Liver (tissue), 3 donors: Measurements from ENCODE around the gene AGTRAP.

Experiments used
- EGR1 ChIP-seq, 2 donors: IDR thresholded peaks; 2 replicates each; pipeline ENCODE4 v1.6.1; 2016 to 2018; ENCODE audit warnings: antibody characterized with exemption in 2 of 2, low read depth in 2 of 2
- HNF4A ChIP-seq, 2 donors: conservative IDR thresholded peaks; 2 replicates each; pipeline ENCODE4 v1.6.1; 2016; ENCODE audit warnings: antibody characterized with exemption in 2 of 2, mild to moderate bottlenecking in 2 of 2
- JUND ChIP-seq, 2 donors: IDR thresholded peaks; 2 replicates each; pipeline ENCODE4 v1.6.1; 2016; ENCODE audit warnings: antibody characterized with exemption in 2 of 2
- RAD21 ChIP-seq, 2 donors: IDR thresholded peaks; 2 replicates each; pipeline ENCODE4 v1.6.1; 2016; ENCODE audit warnings: antibody characterized with exemption in 2 of 2, mild to moderate bottlenecking in 2 of 2
- RXRA ChIP-seq, 2 donors: IDR thresholded peaks; 2 replicates each; pipeline ENCODE4 v1.6.1; 2017 to 2018; ENCODE audit warnings: antibody characterized with exemption in 2 of 2, mild to moderate bottlenecking in 1 of 2
- SP1 ChIP-seq: IDR thresholded peaks from 2 replicates; pipeline ENCODE4 v1.6.1; 2018; ENCODE audit warnings: antibody characterized with exemption, mild to moderate bottlenecking
- YY1 ChIP-seq: IDR thresholded peaks from 2 replicates; pipeline ENCODE4 v1.6.1; 2016; ENCODE audit warnings: antibody characterized with exemption, mild to moderate bottlenecking
- TF ChIP-seq, protein P1 (sequence below): fragments of 150-350 bp; IDR thresholded peaks from 2 replicates; pipeline ENCODE4 v1.5.1; 2017; ENCODE audit warnings: improper control_type of control experiment, low read depth, low read length; ENCODE audit not compliant: missing input control
- TF ChIP-seq, protein P2 (sequence below): IDR thresholded peaks from 2 replicates; pipeline ENCODE4 v1.6.1; 2016; ENCODE audit warnings: antibody characterized with exemption
- TF ChIP-seq, protein P3 (sequence below): IDR thresholded peaks from 2 replicates; pipeline ENCODE4 v1.6.1; 2016; ENCODE audit warnings: antibody characterized with exemption
- TF ChIP-seq, protein P4 (sequence below): IDR thresholded peaks from 2 replicates; pipeline ENCODE4 v1.6.1; 2016; ENCODE audit warnings: antibody characterized with exemption, mild to moderate bottlenecking
- donor health status: healthy.
- donor health status: healthy.

DNA sequence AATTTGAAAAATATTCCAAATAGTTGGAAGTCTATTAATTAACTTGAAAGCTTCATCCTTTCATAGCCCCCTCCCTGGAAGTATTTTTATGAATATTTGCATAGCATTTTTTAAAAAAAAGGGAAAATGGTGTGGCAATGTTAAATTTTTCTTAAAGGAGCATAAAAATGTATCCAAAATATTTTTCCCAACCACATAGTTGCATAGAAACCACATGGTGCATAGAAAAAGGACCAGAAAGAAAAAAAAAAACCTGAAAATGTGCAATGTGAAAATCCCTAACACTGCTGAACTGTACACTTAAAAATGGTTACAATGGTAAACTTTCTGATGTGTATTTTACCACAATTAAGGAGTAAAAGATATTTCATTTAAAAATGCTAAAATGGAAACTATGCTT lies 34.1 kb downstream of the AGTRAP start:
- TF ChIP-seq YY1 = no peak
- TF ChIP-seq, protein P1, sequence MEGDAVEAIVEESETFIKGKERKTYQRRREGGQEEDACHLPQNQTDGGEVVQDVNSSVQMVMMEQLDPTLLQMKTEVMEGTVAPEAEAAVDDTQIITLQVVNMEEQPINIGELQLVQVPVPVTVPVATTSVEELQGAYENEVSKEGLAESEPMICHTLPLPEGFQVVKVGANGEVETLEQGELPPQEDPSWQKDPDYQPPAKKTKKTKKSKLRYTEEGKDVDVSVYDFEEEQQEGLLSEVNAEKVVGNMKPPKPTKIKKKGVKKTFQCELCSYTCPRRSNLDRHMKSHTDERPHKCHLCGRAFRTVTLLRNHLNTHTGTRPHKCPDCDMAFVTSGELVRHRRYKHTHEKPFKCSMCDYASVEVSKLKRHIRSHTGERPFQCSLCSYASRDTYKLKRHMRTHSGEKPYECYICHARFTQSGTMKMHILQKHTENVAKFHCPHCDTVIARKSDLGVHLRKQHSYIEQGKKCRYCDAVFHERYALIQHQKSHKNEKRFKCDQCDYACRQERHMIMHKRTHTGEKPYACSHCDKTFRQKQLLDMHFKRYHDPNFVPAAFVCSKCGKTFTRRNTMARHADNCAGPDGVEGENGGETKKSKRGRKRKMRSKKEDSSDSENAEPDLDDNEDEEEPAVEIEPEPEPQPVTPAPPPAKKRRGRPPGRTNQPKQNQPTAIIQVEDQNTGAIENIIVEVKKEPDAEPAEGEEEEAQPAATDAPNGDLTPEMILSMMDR = no peak
- TF ChIP-seq HNF4A (conservative IDR thresholded peaks at IDR 0.05) = no peak
- TF ChIP-seq RXRA (IDR thresholded peaks at IDR 0.05) = no peak
- TF ChIP-seq, protein P2, sequence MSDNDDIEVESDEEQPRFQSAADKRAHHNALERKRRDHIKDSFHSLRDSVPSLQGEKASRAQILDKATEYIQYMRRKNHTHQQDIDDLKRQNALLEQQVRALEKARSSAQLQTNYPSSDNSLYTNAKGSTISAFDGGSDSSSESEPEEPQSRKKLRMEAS = no peak
- TF ChIP-seq, protein P3, sequence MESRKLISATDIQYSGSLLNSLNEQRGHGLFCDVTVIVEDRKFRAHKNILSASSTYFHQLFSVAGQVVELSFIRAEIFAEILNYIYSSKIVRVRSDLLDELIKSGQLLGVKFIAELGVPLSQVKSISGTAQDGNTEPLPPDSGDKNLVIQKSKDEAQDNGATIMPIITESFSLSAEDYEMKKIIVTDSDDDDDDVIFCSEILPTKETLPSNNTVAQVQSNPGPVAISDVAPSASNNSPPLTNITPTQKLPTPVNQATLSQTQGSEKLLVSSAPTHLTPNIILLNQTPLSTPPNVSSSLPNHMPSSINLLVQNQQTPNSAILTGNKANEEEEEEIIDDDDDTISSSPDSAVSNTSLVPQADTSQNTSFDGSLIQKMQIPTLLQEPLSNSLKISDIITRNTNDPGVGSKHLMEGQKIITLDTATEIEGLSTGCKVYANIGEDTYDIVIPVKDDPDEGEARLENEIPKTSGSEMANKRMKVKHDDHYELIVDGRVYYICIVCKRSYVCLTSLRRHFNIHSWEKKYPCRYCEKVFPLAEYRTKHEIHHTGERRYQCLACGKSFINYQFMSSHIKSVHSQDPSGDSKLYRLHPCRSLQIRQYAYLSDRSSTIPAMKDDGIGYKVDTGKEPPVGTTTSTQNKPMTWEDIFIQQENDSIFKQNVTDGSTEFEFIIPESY = no peak
- TF ChIP-seq, protein P4, sequence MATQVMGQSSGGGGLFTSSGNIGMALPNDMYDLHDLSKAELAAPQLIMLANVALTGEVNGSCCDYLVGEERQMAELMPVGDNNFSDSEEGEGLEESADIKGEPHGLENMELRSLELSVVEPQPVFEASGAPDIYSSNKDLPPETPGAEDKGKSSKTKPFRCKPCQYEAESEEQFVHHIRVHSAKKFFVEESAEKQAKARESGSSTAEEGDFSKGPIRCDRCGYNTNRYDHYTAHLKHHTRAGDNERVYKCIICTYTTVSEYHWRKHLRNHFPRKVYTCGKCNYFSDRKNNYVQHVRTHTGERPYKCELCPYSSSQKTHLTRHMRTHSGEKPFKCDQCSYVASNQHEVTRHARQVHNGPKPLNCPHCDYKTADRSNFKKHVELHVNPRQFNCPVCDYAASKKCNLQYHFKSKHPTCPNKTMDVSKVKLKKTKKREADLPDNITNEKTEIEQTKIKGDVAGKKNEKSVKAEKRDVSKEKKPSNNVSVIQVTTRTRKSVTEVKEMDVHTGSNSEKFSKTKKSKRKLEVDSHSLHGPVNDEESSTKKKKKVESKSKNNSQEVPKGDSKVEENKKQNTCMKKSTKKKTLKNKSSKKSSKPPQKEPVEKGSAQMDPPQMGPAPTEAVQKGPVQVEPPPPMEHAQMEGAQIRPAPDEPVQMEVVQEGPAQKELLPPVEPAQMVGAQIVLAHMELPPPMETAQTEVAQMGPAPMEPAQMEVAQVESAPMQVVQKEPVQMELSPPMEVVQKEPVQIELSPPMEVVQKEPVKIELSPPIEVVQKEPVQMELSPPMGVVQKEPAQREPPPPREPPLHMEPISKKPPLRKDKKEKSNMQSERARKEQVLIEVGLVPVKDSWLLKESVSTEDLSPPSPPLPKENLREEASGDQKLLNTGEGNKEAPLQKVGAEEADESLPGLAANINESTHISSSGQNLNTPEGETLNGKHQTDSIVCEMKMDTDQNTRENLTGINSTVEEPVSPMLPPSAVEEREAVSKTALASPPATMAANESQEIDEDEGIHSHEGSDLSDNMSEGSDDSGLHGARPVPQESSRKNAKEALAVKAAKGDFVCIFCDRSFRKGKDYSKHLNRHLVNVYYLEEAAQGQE = no peak
- no peak for TF ChIP-seq RAD21 (IDR thresholded peaks at IDR 0.05)
- no peak for TF ChIP-seq JUND (IDR thresholded peaks at IDR 0.05)
- no peak for TF ChIP-seq EGR1 (IDR thresholded peaks at IDR 0.05; ENCODE audit: low read depth in 2 of 2)
- no peak for TF ChIP-seq SP1
